Measurements from ENCODE around the gene TMEM132E.

Gene TMEM132E

DNA sequence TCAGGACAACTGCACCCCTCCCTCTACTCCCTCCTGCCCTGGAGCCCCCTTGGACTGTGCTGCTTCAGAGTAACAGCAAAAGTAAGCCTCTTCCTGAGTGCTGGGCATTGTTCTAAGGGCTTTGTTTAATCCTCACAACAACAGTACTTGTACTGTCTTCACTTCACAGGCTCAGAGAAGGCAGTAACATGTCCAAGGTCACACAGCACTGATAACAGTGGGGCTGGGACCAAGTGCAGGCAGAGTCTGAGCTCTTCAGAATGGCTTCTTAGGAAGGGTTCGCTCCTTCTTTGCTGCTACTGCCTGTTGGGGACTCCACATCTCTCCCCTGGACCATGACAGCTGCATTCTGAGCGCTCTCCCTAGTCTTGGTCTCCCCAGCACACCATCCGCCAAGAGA, 24.6 kb downstream of the TMEM132E start:
- no peak for DNase-seq

DNA sequence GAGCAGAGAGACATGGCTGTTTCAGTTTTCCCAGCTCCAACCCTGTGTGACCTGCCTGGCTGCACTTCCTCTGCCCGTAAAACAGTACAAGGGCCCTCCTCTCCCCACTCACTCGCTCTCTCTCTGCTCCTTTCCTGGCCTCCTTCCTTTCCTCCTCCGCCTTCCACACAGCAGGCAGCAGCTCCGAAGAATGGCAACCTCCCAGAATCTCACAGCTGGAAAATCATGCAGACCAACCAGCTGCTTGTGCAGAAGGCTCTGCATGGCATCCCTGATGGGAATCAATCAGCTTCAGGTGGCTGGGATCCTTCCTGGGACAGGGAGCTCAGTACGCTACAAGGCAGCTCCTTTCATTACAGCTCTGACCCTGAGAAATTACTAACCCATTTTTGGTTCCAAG, 27.4 kb downstream of the TMEM132E start:
- DNase-seq: no peak

DNA sequence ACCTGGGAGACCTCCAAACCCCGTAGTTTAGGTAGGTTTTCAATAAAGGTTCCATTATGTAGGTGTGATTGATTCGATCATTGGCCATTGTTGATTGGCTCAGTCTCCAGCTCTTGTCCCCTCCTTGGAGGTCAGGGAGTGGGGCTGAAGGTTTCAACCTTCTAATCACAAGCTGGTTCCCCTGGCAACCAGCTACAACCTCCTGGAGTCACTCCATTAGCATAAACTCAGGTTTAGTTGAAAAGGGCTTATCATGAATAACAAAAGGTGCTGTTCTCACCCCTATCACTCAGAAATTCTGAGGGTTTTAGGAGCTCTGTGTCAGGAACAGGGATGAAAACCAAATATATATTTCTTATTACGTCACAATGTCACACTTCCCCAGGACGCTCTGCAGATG, 28.5 kb downstream of the TMEM132E start:
- DNase-seq: no peak

DNA sequence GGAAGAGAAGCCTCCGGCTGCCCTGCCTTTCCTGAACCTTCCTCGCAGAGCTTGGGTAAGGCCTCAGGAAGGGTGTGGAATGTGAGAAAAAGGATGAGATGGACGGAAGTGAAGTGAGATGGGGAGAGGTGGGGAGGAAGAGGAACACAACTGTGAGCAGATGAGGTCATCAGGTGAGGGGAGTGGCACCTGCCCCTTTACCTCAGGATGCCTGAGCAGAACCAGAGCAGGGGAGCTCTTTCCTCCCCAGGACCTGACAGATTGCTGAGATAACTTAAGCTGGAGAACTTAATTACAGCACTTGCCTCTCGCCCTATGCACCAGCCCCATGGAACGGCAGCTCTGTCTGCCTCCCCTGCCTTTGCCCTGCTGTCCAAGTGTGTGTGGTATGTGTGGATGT, 29.8 kb downstream of the TMEM132E start:
- DNase-seq: no peak

DNA sequence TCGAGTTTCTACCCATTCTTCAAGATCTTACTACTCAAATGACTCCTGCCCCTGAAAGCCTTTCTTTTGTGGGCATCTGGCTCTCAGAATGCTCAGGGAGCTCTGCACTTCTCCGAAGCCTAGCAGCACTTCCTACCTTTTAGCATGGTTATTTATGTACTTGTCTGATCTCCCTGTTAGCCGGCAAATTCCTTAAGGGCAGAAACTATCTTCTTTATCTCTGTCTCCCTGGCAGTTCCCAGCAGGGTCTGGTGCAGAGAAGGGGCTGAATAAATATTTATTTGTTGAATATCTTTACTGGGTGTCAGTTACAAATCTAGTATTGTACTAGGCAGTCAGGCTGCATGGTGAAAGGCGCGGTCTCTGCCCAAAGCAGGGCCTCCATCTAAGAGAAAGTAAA, 30.7 kb downstream of the TMEM132E start:
- no peak for DNase-seq

DNA sequence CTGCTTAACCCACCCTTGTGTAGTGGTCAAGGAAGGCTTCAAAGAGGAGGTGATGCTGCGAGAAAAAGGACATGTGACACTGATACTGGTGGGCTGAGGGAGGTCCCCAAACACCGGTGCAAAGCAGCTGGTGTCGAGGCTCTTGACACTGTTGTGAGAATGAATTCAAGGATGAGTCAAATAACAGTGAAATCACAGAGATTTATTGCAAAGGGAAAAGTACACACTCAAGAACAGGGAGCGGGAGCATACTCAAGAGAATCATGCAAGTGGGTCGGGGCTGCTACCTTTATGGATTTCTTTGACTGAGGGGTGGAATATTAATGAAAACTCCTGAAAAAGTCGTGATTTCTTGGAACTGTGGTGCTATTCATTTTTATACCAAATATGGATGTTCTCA, 31.1 kb downstream of the TMEM132E start:
- DNase-seq: no peak

DNA sequence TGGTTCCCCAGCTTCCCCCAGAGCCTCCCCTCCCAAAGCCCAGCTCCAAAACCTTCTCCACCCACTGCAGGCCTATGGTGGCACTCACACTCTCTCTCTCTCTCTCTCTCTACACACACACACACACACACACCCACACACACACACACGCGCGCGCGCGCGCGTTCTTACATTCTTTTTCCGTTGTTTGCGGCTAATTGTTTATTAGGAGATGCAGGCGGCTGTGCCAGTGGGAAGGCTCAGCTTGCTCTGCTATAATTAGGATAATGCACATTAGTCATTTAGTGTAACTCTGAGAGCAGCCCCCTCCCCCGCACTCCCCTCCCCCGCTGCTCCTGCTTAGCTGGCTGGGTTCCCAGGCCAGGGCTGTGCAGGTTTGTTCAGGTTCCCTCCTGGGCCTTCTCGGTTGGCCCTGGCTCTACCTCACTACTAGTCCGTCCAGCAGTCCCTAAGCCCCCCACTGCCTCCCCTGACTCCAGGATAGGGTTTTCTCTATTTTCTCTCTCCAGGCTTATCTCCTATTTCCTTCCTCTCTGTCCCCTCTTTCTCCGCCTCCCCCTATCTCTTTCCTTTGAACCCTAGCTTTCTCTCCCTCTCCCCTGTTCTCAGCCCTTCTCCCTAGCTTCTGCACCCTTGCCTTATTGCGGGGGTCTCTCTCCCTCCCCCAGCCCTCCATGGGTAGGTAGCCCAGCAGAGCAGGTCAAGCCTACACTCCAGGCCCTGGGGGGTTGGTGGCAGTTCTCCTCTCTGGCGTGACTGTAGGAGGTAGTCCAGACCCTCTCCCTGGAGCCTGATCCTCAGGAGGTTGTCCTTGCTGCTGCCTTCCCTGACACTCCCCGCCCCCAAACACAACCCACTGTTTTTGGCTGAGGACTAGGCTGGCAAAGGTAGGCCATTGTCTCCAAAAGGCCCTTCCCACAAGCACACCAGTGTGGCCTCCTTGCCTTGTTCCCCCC, 34.0 kb downstream of the TMEM132E start:
- DNase-seq: no peak

DNA sequence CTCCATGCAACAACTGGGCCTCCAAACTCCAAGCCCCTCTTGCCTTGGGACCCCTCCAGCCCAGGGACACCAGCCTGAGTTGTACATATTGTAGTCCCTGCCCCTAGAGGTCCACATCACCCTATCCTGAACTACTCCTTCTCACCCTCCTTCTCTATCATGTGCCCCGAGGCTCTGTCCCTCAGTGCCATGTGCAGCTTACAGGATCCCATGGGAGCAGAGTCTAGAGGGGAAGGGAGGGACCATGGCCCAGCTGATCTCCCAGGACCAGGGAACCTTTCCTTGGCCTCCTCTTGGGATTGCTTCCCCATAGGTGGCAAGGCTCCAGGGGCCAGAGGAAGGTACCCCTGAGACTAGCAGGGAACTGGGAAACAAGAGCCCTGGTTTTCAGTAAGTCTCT, 35.3 kb downstream of the TMEM132E start:
- no peak for DNase-seq

DNA sequence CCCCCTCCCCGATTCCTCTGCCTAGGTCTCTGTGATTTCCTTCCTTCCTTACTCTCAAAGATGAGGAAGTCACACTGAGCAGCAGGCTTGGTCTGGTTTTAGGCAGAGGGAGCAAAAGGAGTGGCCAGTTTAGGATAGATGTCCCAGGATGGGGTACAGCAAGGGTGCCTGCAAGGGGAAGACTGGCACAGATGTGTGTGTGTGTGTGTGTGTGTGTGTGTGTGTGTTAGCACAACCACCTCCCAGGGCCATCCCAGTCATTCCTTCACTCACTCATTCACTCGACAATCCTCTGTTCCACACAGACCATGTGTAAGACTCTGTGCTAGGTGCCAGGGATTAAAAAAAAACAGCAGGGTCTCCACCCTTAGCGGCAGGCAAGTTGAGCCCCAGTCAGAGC, 35.9 kb downstream of the TMEM132E start:
- DNase-seq: no peak

DNA sequence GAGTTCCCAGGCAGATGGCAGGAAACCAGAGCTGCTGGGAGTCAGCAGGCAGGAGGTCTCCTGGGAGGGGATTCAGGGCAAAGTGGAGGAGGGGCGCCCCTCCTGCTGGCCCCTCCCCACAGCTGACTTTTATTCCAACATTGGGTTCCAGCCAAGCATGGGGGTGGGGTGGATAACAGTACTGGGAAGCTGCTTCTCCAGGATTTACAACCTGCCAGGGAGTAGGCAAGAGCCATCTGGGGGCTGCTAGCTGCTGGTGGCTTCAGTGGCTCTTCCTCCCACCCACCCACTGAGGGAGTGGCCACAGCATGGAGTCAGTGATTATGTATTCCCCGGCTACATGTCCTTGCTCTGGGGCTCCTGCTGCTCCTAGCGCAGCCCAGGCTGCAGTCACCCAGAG, 36.8 kb downstream of the TMEM132E start:
- no peak for DNase-seq

DNA sequence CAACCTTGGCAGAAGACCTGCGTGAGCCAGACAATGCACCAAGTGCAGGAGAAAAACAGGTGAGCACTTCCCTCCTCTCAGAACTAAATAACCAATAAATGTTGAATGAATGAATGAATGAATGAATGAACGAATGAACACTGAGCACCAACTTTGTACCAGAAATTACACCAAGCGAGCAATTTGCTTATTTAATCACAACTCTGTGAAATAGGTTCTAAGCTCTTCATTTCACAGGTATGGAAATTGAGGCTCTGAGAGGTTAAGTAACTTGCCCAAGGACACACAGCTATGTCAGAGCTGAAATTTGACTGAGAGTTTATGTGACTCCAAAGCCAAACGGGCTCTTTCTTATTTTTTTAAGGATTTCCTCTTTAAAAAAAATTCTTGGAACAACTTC, 38.0 kb downstream of the TMEM132E start:
- DNase-seq: no peak

DNA sequence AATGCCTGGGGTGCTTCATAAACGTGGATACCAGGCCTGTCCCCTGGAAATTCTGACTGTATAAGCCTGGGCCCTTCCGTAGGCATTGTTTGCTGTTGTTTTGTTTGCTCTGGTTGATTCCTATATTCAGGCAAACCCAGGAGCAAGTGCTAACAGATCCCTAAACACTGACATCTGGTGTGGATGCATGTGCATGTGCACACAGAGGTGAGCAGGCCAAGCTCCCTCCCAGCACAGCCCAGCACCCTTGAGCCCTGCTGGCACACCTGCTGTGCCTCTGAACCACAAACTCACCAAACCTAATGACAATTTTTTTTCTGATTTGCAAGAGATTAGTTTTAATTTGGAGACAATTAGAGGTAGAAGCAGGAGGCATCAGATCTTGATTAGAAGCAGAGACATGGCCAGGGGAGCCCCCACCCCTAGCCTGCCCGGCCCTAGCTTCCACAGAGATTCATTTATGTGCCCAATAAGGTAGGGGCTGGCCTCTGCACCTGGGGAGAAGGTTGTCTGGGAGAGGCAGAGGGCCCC, 40.4 kb downstream of the TMEM132E start:
- DNase-seq: no peak

DNA sequence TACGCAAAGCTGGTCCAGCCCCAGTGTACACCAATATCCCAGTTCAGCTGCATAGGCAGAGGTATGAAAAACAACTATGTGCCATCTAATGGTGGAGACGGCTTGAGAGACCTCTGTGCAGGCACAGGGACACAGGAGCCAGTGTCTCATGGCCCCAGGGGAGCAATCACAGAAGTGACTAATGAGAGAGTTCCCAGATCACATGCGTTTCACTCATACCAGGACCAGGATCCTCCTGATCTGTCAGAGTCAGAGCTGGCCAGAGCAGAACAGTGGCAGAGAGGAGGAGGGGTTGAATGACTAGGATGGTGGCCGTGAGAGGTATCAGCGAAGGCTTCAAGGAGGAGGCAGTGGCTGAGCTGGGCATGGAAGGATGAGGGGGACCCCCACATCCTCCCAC, 41.1 kb downstream of the TMEM132E start:
- DNase-seq: no peak

DNA sequence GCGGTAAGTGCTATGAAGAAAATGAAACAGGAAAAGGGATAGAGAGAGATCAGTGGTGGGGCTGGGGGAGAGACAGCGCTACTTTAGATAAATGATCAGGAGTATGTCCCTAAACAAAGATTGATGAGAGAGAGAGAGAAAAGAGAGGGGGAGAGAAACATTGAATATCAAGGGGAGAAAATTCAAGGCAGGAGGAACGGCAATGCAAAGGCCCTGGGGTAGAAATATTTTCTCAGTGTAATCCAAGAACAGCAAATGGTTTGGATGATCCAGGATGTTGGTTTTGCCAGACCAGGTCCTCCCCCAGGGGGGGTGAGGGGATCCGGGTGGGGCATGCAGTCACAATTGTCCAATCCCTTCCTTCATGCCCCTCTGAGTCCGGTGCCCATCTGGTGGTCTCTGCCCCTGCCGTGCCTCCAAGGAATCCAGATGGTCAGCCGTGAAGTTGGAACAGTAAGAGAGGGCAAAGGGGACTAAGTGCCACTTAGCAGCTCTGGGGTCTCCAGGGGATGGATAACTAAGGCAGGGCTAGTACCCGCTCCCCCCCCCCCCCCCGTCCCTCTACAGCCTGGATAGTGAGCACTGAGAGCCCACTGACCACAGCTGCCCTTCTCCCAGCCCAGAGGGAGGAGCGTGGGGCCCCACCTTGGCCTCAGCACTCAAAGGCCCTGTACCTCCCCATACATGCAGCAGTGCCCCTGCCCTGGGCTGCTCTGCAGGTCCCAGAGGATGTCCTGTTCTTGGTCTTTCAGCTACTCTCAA, 43.7 kb downstream of the TMEM132E start:
- no peak for DNase-seq

DNA sequence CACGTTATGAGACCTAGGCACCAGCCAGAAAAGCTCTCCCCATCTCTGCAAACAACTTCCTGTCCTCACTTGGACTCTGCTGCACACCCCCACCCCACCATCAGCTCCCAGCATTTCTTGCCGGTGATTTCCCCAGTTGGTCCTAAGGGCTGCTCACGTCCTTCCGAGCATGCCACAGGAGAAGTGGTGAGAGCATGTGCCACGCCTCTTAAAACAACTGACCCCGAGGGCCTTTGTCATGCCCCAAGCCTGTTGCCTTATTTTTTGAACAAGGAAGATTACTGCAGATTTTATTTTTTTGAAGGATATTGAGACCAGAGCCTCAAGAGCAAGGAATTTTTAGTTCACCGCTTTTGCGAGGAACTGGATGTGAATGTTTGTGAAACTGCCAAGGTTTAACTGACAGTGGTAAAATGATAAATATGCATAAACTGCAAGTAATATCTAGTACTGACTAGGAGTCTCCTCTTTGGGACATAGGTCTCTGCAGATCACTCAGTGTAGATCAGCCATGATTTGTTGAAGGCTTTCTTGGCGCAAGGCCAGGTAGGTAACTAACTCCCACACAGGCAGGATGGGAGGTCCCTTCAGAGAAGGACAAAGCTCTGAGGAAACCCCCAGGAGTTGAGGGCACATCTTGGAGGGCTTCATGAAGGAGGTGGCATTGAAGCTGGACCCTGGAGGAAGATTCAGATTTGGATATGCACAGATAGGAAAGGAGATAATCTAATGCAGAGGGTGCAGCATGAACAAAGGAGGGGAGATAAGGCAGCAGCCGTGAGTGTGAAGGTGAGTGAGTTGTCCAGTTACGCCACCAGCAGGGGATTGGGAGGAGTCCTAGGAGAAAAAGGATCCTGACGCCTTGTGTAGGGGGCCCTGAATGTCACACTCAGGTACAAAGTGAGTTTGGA, 44.7 kb downstream of the TMEM132E start:
- no peak for DNase-seq

DNA sequence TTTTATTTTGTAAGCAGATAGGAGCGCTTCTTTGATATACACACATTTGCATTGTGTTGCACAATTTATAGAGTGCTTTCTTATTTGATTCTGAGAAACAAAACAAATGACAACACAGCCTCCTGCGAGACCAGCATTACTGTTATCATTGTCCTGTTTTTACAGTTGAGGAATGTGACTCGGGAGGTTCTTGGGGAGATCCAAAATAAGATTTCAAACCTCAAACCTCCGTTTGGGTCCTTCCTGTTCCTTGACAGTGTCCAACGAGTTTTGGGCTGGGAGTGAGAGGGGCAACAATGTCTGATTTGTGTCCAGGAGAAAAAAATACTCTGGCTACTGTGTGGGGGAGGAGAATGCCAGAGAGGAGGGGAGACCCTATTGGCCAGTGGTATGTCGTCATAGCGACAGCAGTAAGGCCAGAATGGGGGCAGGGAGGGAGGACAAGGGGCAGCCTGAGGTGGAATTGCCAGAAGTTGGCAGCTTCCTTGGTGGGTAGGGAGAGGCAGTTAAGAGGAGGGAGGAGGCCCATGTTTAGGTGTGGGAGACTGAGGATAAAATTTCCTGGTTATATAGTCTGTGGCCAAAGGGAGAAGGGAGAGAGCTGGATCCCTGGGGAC, 45.5 kb downstream of the TMEM132E start:
- DNase-seq: no peak

DNA sequence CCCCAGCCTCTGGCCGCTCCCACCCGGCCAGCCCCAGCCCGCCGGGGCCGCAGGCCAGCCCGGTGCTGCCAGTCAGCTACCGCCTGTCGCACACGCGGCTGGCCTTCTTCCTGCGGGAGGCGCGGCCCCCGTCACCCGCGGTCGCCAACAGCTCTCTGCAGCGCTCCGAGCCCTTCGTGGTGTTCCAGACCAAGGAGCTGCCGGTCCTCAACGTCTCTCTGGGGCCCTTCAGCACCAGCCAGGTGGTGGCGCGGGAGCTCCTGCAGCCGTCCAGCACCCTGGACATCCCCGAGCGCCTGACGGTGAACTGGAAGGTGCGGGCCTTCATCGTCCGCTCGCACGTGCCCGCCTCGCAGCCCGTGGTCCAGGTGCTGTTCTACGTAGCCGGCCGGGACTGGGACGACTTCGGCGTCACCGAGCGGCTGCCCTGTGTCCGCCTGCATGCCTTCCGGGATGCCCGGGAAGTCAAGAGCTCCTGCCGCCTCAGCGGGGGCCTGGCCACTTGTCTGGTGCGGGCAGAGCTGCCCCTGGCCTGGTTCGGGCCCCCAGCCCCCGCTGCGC, 46.8 kb downstream of the TMEM132E start:
- DNase-seq: no peak

DNA sequence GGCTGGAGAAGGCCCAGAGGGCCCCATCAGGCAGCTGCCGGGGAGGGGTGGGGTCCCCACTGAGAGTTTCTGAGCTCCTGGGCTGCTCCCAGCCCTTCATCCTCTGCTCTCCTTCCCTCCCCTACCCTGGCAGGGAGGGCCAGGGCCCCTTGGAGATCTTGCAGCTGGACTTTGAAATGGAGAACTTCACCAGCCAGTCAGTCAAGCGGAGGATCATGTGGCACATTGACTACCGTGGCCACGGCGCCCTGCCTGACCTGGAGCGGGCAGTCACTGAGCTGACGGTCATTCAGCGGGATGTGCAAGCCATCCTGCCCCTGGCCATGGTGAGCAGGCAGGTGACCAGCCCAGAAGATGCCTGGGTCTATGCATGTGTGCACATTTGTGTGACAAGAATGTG, 49.5 kb downstream of the TMEM132E start:
- no peak for DNase-seq

DNA sequence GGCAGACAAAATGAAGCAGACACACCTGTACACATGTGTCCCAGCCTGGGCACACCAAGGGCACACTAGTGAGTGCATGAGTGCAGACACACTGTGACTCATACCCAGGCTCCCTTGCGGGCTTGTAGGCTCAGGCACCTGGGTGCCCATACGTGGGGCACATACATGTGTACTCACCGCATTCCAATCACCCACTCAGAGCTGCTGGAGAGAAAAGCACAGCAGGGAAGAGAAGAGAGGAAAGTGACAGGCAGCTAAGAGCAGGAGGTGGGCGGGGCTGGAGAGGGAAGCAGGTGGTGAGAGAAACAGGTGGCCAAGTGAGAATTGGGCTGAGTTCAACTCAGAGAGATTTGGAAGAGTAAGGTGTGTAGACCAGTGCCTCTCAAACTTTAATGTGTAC, 54.0 kb downstream of the TMEM132E start:
- no peak for DNase-seq

DNA sequence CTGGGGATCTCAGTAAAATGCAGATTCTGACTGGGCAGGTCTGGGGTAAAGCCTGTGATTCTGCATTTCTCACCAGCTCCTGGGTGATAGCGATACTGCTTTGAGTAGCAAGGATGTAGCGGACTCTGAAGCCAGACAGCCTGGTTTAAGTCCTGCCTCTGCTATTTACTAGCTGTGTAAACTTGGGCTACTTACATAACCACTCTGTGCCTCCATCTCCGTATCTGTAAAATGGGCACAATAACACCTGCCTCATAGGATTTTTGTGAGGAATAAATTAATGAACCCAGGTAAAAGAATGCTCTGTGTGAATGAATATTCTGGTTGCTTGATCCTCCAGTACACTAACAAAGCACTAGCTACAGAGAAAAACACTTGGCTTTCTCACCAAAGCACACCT, 54.4 kb downstream of the TMEM132E start:
- DNase-seq: no peak

DNA sequence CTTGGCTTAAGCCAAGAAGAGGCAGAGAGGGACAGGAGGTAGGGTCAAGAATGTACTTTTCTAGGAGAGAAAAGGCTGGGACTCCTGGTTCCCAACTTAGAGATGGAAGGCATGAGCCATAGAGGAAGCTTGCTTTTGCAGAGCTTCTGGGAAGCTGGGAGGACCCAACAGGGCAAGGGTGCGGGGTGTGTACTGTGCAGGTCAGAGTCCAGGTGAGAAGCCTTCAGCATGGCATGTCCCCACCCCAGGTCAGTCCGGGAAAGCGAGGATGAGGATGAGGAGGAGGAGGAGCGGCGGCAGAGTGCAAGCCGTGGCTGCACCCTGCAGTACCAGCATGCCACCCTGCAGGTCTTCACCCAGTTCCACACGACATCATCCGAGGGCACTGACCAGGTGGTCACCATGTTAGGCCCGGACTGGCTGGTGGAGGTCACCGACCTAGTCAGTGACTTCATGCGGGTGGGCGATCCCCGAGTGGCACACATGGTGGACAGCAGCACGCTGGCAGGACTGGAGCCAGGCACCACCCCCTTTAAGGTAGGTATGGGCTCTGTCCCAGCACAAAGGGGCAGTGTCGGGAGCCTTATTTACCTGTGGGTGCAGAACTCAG, 55.3 kb downstream of the TMEM132E start:
- no peak for DNase-seq

DNA sequence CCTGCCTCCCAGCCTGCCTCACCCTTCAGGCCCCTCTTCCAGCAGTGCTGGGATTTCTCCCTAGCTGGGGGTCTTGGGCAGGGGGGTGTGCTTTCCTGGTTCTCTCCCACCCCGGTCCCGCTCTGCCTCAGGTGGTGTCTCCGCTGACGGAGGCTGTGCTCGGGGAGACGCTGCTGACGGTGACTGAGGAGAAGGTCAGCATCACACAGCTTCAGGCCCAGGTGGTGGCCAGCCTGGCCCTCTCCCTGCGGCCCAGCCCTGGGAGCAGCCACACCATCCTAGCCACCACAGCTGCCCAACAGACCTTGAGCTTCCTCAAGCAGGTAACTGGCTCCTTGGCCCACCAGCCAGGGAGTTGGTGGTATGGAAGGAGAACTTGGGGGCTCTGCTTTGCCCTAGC, 56.5 kb downstream of the TMEM132E start:
- DNase-seq: no peak
